Parathyroid adenoma (tissue), 2 donors: ENCODE results near the gene PRR15.

Experiments
- H2AFZ ChIP-seq: fragments of 300-600 bp; sonication (generic); one replicate; pipeline ENCODE4 v1.7.0; 2017; ENCODE audit warnings: antibody characterized with exemption, mild to moderate bottlenecking
- H3K27ac ChIP-seq: fragments of 300-600 bp; sonication (generic); one replicate; pipeline ENCODE4 v1.7.0; 2017
- H3K27me3 ChIP-seq: fragments of 300-600 bp; sonication (generic); one replicate; pipeline ENCODE4 v1.7.0; 2017; ENCODE audit warnings: low read length; ENCODE audit not compliant: control insufficient read depth, insufficient read depth
- H3K36me3 ChIP-seq: fragments of 300-600 bp; sonication (generic); one replicate; pipeline ENCODE4 v1.7.0; 2017; ENCODE audit warnings: low read length; ENCODE audit not compliant: control insufficient read depth, insufficient read depth
- H3K4me1 ChIP-seq: fragments of 300-600 bp; sonication (generic); one replicate; pipeline ENCODE4 v1.7.0; 2017; ENCODE audit warnings: control low read depth
- H3K4me2 ChIP-seq: fragments of 300-600 bp; sonication (generic); one replicate; pipeline ENCODE4 v1.7.0; 2017; ENCODE audit warnings: low read length
- H3K4me3 ChIP-seq: fragments of 300-600 bp; sonication (generic); one replicate; pipeline ENCODE4 v1.7.0; 2017; ENCODE audit warnings: low read depth, low read length
- H3K79me2 ChIP-seq: fragments of 300-600 bp; sonication (generic); one replicate; pipeline ENCODE4 v1.7.0; 2017; ENCODE audit warnings: control low read depth
- H3K9ac ChIP-seq: fragments of 300-600 bp; sonication (generic); one replicate; pipeline ENCODE4 v1.7.0; 2017; ENCODE audit warnings: mild to moderate bottlenecking
- H3K9me3 ChIP-seq: fragments of 300-600 bp; sonication (generic); one replicate; pipeline ENCODE4 v1.7.0; 2017; ENCODE audit warnings: low read length; ENCODE audit not compliant: control insufficient read depth
- CTCF ChIP-seq: fragments of 300-600 bp; sonication (generic); IDR thresholded peaks from one replicate; pipeline ENCODE4 v1.7.0; 2017; ENCODE audit warnings: antibody characterized with exemption, mild to moderate bottlenecking
- donor health status: primary hyperparathyroidism.

PRR15 gene

GRCh38 chr7:29605671-29606070, 42.0 kb downstream of the PRR15 start:
- no peak overlapping the region for H3K4me3 ChIP-seq
- H3K4me1 ChIP-seq = no peaks in the 10 kb centered on the region
- H3K4me2 ChIP-seq = no peak overlapping the region
- no peaks in the 10 kb centered on the region for H3K36me3 ChIP-seq
- H2AFZ ChIP-seq = no peak overlapping the region
- H3K9ac ChIP-seq = no peak overlapping the region
- H3K27me3 ChIP-seq = no peaks in the 10 kb centered on the region
- H3K9me3 ChIP-seq = no peaks in the 10 kb centered on the region
- no peaks in the 10 kb centered on the region for H3K79me2 ChIP-seq
- H3K27ac ChIP-seq = no peak overlapping the region
- no peak for TF ChIP-seq CTCF

GRCh38 chr7:29606287-29606721, 42.7 kb downstream of the PRR15 start:
- no peak overlapping the region for H3K4me2 ChIP-seq
- H3K4me3 ChIP-seq = no peak overlapping the region
- H2AFZ ChIP-seq = no peak overlapping the region
- no peaks in the 10 kb centered on the region for H3K36me3 ChIP-seq
- H3K4me1 ChIP-seq = no peaks in the 10 kb centered on the region
- H3K9me3 ChIP-seq = no peaks in the 10 kb centered on the region
- no peak overlapping the region for H3K27ac ChIP-seq
- no peaks in the 10 kb centered on the region for H3K79me2 ChIP-seq
- TF ChIP-seq CTCF = no peak
- no peak overlapping the region for H3K9ac ChIP-seq
- H3K27me3 ChIP-seq = no peaks in the 10 kb centered on the region

GRCh38 chr7:29606830-29607229, 43.2 kb downstream of the PRR15 start:
- TF ChIP-seq CTCF = no peak
- no peak overlapping the region for H3K27ac ChIP-seq
- H3K36me3 ChIP-seq = no peaks in the 10 kb centered on the region
- H3K9me3 ChIP-seq = no peaks in the 10 kb centered on the region
- no peak overlapping the region for H3K9ac ChIP-seq
- H3K4me1 ChIP-seq = no peaks in the 10 kb centered on the region
- no peak overlapping the region for H3K4me2 ChIP-seq
- H3K79me2 ChIP-seq = no peaks in the 10 kb centered on the region
- no peak overlapping the region for H3K4me3 ChIP-seq
- no peaks in the 10 kb centered on the region for H3K27me3 ChIP-seq
- H2AFZ ChIP-seq = no peak overlapping the region

- Histone ChIP-seq H3K27me3 (no peaks in the 10 kb centered on the region), H2AFZ (no peak overlapping the region), H3K4me2 (no peak overlapping the region), H3K4me3 (no peak overlapping the region), H3K9ac (no peak overlapping the region), H3K36me3 (no peaks in the 10 kb centered on the region), H3K27ac (no peak overlapping the region), H3K79me2 (no peaks in the 10 kb centered on the region), H3K9me3 (no peaks in the 10 kb centered on the region), H3K4me1 (no peaks in the 10 kb centered on the region)
- TF ChIP-seq CTCF = no peak
These were observed 43.6 kb downstream of the PRR15 start for GRCh38 chr7:29607259-29607658.

GRCh38 chr7:29607889-29608288, 44.3 kb downstream of the PRR15 start:
- Histone ChIP-seq H3K9me3 (no peaks in the 10 kb centered on the region), H2AFZ (no peak overlapping the region)
- TF ChIP-seq CTCF = no peak

More at GRCh38 chr7:29607889-29608288, 44.3 kb downstream of the PRR15 start:
- Histone ChIP-seq H3K9ac (no peak overlapping the region), H3K4me1 (no peaks in the 10 kb centered on the region), H3K4me2 (no peak overlapping the region), H3K27me3 (no peaks in the 10 kb centered on the region), H3K79me2 (no peaks in the 10 kb centered on the region), H3K4me3 (no peak overlapping the region), H3K36me3 (no peaks in the 10 kb centered on the region), H3K27ac (no peak overlapping the region)
